SHP77 treated with DMSO at 0.1 percent for 48 hours (cell line): ENCODE measurements around the gene F2.
"Not testable (repeated sequence)": the region's sequence is repeated elsewhere in the genome, so short reads cannot be mapped to it uniquely, and the experiment has no call there.

ENCODE experiments used
- DNase-seq: peaks from one replicate; lab custom pipeline; 2025; lab: John Stamatoyannopoulos, UW

Gene F2

GRCh38 chr11:46719048-46719542 is at the start of gene F2:
Gene F2, plus strand, starts transcription at chr11:46719213. Its CDS starts 23 bp downstream, at chr11:46719236.
- no peak for DNase-seq

- DNase-seq = no peak
These were observed 49.3 kb upstream of the F2 start for GRCh38 chr11:46669711-46670139.

- not testable (repeated sequence) for DNase-seq
These were observed 48.5 kb upstream of the F2 start for GRCh38 chr11:46670521-46670920.

GRCh38 chr11:46671958-46672315 is 47.1 kb upstream of the F2 start:
- no peak for DNase-seq

GRCh38 chr11:46672381-46672839 is 46.6 kb upstream of the F2 start:
- DNase-seq = no peak

GRCh38 chr11:46673713-46674462 is 45.1 kb upstream of the F2 start:
- DNase-seq = no peak

GRCh38 chr11:46674463-46675287 is 44.3 kb upstream of the F2 start:
- no peak for DNase-seq

- no peak for DNase-seq
These were observed 43.6 kb upstream of the F2 start for GRCh38 chr11:46675288-46675851.

- no peak for DNase-seq
These were observed 43.1 kb upstream of the F2 start for GRCh38 chr11:46675949-46676348.

- DNase-seq = no peak
These were observed 42.4 kb upstream of the F2 start for GRCh38 chr11:46676436-46677158.

- no peak for DNase-seq
These were observed 41.8 kb upstream of the F2 start for GRCh38 chr11:46677169-46677568.

GRCh38 chr11:46677991-46678740 is 40.8 kb upstream of the F2 start:
- no peak for DNase-seq

GRCh38 chr11:46678741-46679130 is 40.3 kb upstream of the F2 start:
- DNase-seq = no peak

- DNase-seq = no peak
These were observed 39.5 kb upstream of the F2 start for GRCh38 chr11:46679241-46680163.

GRCh38 chr11:46680164-46680760 is 38.8 kb upstream of the F2 start:
- no peak for DNase-seq

GRCh38 chr11:46680815-46681214 is 38.2 kb upstream of the F2 start:
- no peak for DNase-seq

- no peak for DNase-seq
These were observed 37.2 kb upstream of the F2 start for GRCh38 chr11:46681814-46682213.

GRCh38 chr11:46682773-46683752 is 36.0 kb upstream of the F2 start:
- DNase-seq = no peak

GRCh38 chr11:46684367-46684766 is 34.6 kb upstream of the F2 start:
- DNase-seq = no peak
